ENCODE data around the gene FCHSD2.
"Not testable (repeated sequence)": the region's sequence is repeated elsewhere in the genome, so short reads cannot be mapped to it uniquely, and the experiment has no call there.

The FCHSD2 gene

DNA sequence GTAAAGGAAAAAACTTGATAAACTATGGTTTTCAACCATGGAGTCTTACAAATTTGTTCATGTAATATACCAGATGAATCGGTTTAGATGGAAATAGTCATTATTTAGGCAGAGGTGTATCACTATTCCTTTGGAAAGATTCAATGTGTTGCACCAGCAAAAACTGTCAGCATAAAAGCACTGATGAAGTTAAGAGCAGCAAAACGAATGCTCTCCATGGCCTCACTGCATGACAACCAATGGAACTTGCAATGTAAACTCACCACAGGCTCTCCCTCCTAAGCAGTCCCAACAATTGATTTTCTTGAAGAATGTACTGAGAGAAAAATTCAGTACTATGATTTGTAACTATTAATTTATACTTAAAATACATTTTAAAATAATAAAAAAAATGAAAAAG, 139.9 kb downstream of the FCHSD2 start:
- DNase-seq, result no peak

DNA sequence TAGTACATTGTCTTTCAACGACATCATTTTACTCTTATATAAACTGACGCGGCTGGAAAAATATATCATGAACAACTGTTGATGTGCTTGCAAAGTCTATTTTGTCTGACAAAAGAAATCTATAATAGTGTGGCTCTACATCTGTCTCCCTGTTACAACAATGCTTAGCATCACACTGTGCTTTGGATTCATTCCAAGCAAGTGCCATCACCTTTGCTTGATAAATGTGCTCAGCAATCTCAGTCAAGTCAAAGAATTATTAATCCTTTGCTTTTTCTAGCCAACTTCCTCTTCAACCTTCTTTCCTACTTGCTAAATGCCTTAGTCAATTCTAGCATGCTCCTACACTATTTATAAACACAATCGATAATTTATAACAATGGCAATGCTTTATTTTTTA, 140.5 kb downstream of the FCHSD2 start:
- DNase-seq, result peak; percentile 68

DNA sequence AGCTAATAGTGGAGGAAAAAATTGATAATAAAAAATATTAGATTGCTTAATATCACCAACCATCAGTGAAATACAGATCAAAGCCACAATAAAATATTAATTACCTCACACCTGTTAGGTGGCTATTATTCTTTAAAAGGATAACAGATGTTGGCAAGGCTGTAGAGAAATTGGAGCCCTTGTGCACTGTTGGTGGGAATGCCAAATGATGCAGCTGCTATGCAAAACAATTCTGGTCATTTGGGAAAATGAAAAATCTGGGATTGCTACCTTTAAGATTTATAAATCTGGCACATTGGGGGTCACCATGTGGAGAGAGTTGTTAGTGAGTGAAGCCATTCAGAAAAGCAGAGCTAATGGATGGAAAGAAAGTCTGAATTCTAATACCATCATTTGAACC, 143.4 kb downstream of the FCHSD2 start:
- no peak for DNase-seq

DNA sequence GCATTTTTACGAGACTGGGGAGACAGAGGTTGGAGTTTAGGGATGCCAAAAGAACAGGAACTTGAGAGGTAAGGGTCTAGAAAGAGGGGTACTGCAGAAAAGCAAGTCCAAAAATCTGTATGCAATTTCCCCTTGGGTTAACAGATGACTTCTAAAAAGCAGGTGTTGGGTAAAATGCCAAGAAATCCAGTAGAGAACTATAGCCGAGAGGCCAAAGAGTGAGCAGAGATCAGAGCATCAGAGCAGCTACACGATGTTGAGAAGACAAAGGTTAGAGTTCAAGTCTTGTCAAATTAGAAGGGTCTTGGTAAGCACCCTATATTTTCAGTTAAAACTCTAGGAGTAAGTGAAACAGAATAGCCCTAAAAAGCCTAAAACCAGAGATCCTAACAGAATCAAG, 145.2 kb downstream of the FCHSD2 start:
- DNase-seq, result no peak

DNA sequence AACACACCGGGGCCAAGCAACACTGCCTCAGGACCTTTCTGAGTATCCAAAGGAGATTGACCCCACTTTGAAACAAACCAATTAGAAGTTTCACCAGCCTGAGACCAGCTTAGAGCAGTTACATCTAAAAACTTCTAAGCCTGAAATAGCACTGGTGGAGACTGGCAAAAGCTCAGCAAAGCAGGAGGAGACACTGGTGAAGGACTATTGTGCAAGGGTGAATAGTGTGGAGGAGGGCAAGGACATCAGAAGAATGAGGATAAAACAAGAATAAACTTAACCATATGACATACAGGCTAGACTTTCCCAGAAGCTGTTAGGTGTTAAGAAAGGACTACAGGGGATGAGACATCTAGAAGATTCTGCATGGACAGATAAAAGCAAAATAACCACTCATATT, 152.4 kb downstream of the FCHSD2 start:
- no peak for DNase-seq

DNA sequence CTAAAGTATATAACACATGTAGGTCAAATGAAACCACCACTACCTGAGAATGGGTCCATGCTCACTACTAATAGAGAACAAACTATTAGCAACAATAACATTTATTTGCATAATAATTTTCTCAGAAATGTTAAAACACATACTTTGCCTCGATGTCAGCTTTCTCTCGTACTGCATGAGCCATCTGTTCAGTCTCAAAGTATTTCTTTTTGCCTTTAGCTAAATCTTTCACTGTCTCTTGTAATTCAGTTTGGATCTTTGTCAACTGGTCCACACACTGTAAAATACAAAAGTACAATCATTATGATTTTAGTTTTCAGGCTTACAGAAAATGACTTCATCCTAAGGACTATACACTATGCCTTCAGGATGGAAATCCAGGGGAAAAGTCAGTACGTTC, 153.3 kb downstream of the FCHSD2 start:
- DNase-seq, result no peak

DNA sequence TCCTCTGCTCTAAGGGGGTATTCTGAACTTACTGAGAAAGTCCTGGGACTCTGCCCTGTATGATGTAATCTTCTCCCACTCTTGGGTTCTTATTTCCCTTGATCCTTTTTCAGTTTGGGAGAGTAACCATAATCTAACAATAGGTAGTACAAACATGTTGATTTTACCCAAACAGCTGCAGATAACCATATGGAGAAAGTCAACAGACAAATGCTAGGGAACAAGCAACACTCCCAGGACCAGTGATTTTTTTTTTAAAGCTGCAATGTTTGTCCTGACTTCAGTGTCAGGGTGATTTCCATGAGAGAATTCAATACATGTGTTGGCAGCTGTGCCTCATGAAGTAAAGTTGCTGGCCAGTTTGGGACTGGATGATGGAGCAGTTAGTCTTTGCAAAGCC, 156.5 kb downstream of the FCHSD2 start:
- DNase-seq, result peak; percentile 6

DNA sequence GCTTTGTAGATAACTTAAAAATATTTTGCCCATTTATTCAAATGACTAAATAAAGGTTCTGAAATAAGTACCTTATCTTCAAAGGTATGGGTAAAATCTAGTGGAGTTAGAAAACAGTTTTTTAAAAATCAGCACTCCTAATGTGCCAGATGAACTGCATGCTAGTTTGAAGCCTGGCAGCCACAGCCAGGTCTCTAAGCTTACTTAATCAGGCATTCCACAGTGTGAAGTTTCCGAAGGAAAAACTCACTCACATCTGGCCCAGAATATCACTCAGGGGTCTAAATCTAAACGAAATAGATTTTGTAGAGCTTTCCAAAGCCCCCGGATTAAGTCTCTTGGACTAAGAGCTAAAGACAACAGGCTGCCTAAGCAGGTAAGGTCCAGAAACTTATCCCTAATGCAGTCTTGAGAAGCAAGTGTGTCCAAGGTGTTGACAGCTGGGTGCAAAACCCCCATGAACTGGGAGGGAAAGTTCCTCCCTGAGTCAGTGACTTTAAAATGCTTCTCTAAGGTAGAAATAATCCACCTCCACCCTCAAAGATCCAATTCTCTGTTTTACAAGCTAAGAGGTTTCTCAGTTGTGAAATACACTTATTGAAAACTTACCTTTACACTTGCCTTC, 157.6 kb downstream of the FCHSD2 start:
- no peak for DNase-seq

DNA sequence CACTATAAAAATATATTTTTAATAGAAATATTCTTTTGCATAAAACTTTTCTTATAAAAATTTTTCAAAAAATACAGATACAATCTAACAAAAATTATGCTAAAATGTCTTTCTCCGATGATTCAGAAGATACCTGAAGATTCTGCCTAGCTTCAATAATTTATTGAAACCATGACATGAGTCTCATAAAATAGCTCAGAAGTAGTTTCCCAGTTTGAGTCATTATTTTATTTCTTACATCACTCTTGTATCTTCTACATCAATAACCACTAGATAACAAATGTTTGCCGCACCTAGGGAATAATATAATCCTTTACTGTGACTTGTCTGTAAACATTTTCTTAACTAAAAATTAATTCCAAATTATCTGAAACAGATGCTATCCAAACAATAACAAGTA, 158.6 kb downstream of the FCHSD2 start:
- DNase-seq, result no peak

DNA sequence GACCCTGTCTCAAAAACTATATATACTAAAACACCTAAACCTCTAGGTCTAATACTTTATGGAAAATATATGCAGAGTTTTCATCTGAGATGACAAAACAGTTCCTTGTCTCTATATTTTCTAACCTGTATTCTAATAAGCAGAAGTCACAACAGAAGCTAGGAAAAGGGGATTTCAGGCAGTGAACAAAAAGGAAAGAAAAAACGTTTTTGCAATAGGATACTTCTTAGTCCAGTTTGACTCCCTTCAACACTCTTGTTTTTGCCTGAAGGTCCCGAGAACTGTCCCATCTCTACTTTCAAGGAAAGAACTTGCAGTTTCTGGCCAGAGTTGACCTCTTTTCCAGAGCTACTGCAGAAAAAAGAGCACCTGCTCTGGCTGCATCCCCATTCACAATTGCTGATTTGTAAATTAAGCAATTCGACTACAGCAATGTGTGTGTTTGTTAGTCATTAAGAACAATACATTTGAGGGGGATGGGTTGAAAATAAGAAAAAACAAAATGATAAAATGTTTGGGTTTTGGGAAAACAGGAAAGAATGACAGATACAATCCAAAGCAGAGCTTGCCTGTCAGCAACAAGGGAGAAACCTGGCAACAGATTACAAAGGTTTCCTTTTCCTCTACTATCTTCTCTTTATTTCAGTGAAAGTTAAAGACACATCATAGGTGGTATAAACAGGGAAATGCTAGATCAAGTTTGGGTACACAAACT, 160.0 kb downstream of the FCHSD2 start:
- no peak for DNase-seq

DNA sequence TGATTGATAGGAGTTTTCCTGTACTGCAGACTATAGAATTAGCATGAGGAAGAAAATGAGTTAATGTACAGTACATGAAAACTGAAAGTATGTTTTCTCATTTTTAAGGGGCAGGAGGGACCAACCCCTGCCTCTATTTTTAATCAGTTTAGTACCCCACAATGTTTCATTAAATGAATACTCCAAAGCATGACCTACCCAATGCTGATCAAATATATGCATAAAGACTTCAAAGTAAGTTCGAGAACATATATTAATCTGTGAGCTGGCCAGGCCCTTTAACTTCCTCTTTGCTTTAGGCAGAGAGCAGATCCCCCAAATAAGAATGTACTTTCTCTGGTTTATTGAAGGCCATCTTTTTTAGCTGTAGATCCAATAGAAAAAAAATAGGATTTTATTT, 161.0 kb downstream of the FCHSD2 start:
- DNase-seq, result no peak

DNA sequence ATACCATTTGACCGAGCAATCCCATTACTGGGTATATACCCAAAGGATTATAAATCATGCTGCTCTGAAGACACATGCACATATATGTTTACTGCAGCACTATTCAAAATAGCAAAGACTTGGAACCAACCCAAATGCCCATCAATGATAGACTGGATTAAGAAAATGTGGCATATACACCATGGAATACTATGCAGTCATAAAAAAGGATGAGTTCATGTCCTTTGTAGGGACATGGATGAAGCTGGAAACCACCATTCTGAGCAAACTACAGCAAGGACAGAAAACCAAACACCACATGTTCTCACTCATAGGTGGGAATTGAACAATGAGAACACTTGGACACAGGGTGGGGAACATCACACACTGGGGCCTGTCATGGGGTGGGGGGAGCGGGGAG, 164.3 kb downstream of the FCHSD2 start:
- not testable (repeated sequence) for DNase-seq

DNA sequence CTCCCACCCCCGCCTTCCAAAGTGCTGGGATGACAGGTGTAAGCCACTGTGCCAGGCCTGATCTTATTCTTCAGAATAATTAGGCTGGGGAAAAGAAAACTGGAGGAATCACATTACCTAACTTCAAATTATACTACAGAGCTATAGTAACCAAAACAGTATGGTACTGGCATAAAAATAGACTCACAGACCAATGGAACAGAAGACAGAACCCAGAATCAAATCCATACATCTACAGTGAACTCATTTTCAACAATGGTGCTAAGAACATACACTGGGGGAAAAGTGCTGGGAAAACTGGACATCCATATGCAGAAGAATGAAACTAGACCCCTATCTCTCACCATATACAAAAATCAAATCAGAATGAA, 165.6 kb downstream of the FCHSD2 start:
- not testable (repeated sequence) for DNase-seq

DNA sequence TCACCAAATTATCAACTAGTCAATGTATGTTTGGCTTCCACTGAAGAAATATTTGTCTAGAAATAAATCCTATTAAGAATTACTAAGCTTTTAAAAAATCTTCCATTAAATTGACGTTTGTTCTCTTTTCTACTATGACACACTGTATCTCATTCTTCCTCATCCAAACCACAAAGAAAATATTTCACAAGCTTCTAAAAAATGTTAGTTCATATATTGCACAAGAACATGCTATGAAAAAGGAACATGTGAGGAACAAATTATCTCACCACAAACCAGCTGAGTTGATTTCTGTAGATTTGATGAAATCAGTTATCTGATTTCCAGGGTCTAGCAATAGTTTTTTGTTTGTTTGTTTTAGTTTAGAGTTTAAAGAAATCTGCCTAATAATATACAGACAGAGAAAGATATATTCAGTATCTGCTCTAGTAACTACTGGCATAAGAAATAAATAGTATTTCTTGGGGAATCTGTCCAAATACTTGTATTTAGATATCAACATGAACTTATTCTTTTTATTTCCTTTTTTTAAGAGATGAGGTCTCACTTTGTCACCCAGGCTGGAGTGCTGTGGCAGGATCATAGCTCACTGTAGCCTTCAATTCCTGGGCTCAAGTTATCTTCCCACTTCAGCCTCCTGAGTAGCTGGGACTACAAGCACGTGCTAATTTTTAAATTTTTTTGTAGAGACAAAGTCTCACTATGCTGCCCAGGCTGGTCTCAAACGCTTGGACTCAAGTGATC, 166.2 kb downstream of the FCHSD2 start:
- no peak for DNase-seq

DNA sequence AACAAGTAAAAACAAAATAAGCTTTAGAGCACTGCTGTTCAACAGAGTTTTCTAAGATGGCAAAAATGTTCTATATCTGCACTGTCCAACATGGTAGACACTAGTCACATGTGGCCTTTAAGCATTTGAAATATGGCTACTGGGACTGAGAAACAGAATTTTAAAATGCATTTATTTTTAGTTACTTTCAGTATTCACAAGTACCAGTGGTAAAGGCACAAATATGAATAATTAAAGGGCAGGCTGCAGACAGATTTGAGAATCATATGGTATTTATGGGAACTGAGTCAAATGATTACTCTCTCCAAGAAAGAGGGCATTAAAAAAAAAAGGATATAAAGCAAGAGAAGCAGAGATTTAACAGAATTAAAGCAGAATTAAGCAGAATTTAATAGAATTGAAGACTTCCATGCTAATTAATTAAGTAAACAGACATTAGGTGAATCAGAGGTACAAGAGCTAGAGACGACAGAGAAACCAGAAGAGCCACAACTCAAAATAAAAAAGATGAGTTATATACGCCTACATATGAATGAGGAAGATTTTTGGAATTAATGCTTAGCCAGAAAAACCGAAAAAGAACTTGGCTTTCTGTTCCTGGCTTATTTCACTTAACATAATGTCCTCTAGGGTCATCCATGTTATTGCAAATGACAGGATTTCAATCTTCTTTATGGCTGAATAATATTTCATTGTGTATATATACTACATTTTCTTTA, 167.5 kb downstream of the FCHSD2 start:
- DNase-seq, result no peak

DNA sequence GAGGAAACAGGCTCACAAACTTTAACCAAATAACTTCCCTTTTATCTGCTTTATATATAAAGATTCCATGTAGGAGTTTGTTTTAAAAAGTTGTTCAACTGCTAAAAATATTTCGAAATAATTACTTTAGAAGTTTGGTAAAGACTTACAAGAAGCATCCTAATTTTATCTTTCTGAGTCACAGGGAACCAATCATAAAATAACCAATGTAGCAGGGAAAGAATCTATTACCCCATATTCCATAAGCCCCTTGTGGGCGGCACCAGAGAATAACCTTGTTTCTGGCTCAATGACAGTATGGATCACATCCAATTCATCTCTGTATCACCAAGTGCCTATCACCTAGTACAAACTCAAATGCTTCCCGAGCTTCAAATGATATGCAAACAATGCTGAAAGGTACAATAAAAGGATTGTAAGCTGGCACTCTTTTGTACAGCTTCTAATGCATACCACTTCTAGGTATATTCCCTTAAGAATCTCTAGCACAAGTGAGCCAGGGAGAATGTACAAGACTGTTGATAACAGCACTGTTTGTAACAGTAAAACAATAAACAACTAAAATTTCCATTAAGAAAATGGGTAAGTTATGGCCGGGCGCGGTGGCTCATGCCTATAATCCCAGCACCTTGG, 169.5 kb downstream of the FCHSD2 start:
- DNase-seq, result no peak

DNA sequence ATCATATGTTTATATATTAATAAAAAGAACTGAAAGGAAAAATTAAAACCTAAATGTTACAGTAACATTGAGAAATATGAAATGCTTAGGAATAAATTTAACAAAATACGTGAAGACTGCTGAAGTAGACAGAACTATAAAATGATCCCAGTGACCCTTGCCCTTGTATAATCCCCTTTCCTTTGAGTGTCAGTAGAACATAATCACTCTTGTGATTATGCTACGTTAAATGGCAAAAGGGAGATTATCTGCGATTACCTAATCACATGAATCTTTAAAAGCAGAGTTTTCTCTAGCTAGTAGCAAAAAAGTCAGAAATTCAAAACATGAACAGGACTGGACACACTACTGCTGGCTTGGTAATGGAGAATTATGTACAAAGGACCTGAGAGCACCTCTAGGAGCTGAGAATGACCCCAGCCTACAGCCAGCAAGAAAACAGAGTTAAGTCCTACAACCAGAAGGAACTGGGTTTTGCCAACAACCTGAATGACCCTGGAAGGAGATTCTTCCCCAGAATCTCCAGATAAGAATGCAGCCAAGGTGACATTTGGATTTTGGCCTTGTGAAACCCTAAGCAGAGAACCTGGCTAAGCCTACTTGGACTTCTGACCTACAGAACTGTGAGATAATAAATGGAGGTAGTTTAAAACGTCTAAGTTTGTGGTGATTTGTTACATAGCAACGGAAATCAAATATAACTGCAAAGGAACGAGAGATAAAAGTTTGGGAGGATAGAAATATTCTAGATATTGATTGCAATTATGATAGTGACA, 170.7 kb downstream of the FCHSD2 start:
- no peak for DNase-seq

DNA sequence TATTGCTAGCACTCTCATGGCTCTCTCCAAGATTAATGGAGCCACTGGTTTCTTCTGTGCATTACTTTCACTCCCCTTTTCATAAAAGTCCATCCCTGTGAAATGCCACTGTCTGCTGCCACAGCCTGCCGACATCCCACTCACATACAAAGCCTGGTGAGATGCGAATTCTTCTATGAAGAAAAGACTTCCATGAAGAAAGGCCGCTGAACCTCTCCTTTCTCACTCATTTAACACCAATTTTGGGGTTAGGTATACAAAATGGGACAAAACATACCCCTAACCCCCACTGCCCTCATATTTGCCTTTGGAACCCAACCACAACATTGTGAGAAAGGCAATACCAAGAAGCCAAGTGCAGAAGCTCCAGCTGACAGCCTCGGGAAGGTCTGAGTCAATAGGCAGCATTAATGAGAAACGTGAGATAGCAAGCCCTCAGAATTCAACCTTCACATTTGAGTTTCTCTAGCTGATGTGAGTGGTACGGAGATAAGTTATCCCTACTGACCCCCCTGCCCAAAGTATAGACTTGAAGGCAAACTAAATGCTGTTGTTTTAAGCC, 171.5 kb downstream of the FCHSD2 start:
- no peak for DNase-seq

DNA sequence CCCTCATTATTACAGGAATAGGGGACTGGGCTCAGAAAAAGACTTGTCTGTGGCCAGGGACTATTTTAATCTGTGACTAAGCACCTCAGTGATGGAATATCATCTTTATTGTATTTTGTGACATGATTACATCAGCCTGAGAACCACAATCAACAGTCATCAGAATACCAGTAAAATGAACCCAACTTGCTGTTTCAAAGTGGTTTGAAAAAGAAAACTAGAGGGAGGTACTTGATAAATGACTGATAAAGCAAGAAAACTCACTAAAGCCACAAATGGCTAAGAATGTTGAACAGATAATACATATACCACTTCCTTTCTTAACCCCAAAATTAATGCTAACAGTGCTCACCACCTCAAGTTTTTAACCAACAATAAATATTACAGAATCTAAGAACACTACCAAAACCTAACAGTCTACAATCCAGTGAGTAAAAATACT, 172.2 kb downstream of the FCHSD2 start:
- DNase-seq, result no peak

DNA sequence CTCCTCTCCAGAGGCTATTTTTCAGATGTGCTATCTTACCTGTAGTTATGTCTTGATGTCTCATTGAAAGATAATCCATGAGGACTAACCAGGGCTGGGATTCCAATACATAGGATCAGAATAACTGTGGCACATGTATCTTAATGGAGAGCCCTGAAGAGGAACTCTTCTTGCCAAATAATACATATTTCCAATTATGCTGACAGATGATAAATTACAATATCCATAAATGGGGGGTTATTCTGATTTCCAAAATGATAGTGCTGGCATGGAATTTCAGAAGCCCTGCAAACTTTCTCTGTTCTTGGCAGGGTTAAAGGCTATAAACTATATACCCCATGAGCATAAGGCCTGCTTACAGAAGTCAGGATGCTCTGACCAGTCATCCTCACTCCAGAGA, 173.7 kb downstream of the FCHSD2 start:
- DNase-seq, result no peak

DNA sequence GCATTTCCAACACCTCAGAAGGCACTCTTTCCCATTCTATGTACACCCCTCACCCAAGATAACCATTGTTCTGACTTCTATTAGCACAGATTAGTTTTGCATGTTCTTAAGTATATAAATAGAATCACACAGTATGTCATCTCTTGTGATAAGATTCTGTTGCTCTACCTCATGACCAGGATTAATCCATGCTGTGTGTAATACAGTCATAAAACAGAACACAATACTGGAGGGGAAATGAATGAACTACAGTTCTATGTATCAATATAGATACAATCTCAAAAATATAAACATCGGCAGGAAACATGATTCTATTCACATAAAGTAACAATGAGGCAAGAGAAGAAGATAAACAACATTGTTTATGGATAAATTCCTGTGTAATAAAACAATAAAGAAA, 176.4 kb downstream of the FCHSD2 start:
- DNase-seq, result no peak

DNA sequence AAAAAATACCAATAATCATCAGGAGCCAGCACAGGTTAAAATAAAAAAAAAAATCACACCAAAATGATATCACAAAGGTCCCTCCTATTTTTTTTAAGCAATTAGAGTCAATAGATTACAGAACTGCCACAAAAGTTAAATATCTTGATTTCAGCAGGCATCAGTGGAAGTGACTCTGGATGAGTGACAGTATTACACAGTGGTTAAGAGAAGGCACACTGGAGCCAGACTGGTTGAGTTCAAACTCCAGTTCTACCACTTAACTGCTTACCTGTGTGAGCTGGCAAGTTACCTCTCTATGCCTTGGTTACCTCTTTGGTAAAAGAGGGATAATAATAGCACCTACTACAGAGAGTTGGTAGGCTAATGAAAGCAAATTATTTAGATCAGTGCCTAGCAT, 179.4 kb downstream of the FCHSD2 start:
- no peak for DNase-seq
